ENCODE results near the gene NT5C1B. TPM values are rescaled to one million over a fixed set of nuclear protein-coding genes. Genes with fewer than 3 reads are reported as not detected.

Gene NT5C1B
- polyA plus RNA-seq, 1 donor, result 0.75 TPM

DNA sequence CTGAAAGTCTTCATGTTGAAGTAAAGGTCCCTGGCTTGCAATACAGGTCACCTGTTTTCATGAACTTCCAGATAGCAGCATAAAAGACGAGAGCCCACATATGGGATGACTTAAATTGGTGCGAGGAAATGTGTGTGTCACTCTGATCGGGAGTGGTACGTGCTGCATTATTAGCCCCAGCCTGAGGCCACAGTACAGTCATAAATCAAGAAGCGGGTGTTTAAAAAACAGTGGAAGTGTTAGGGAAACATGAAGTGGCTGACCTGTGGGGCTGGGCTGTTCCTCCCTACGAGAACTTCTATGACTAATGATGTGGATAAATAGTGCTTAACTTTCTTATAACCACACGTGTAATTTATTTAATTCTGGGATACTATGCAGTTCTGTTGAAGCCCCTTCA, 53.3 kb downstream of the NT5C1B start:
- no peaks in the 10 kb centered on the region for H3K9me3 ChIP-seq (ENCODE audit: control insufficient read depth, low read depth, low read length)
- no peak overlapping the region for H3K27ac ChIP-seq (ENCODE audit: low read length)
- no peaks in the 10 kb centered on the region for H3K36me3 ChIP-seq (ENCODE audit: control insufficient read depth, insufficient read depth, low read length)
- no peak overlapping the region for H3K4me3 ChIP-seq (ENCODE audit: low read length)
- 0% methylated on average over 1 of the region's 7 CpGs for WGBS (ENCODE audit: insufficient coverage, low lambda C conversion rate)
- peaks cover 14% of the 10 kb centered on the region for H3K4me1 ChIP-seq (ENCODE audit: control insufficient read depth, insufficient read depth, low read length)
- peak; percentile 38 to 76 for DNase-seq
- no peaks in the 10 kb centered on the region for H3K27me3 ChIP-seq (ENCODE audit: control insufficient read depth, insufficient read depth, low read length)

DNA sequence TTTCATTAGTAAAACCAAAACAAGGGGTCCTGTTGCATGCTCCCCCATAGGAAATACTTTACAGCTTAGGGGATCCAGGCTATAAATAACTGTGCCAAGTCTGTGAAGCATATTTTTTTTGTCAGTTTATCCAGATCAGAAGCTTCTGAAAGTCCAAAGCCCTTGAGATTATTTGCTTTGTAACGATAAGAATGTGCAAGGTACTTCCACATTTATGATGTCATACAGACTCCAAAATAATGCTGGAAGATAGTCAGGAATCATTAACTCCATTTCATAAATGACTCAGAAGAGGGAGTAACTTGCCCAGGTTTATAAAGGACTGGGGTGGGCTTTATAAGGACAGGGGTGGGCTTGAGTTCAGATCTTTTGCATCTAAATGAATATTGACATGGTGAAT, 58.2 kb downstream of the NT5C1B start:
- no peak overlapping the region for H3K4me3 ChIP-seq (ENCODE audit: low read length)
- no CpG with 5 or more reads among the region's 1 CpG for WGBS (ENCODE audit: insufficient coverage, low lambda C conversion rate)

DNA sequence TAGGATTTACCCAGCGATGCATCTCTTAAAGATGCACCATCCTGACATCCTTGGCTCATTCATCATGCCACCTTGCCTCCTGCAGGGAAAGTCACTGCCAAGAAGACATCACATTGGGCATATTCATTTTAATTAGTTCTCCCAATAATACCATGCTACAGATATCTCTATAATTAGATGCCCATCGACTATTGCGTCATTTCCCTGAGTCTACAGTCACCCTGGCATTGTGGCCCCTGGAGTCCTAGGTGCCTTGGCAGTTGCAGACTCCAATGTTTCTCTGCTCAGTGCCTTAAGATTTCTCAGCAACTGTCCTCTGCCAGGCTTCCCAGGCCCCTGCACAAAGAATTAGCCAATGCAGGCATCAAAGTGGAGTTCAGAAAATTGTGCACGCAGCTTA, 61.5 kb downstream of the NT5C1B start:
- Histone ChIP-seq H3K27ac (ENCODE audit: low read length) (no peak overlapping the region), H3K27me3 (ENCODE audit: control insufficient read depth, insufficient read depth, low read length) (no peaks in the 10 kb centered on the region), H3K36me3 (ENCODE audit: control insufficient read depth, insufficient read depth, low read length) (no peaks in the 10 kb centered on the region), H3K4me1 (ENCODE audit: control insufficient read depth, insufficient read depth, low read length) (peaks cover 12% of the 10 kb centered on the region), H3K9me3 (ENCODE audit: control insufficient read depth, low read depth, low read length) (no peaks in the 10 kb centered on the region), H3K4me3 (ENCODE audit: low read length) (no peak overlapping the region)
- no peak for DNase-seq
- WGBS (ENCODE audit: insufficient coverage, low lambda C conversion rate), result no CpG with 5 or more reads among the region's 4 CpGs

More for the DNA sequence above, 58.2 kb downstream of the NT5C1B start:
- Histone ChIP-seq H3K4me1 (ENCODE audit: control insufficient read depth, insufficient read depth, low read length) (peaks cover 17% of the 10 kb centered on the region), H3K9me3 (ENCODE audit: control insufficient read depth, low read depth, low read length) (no peaks in the 10 kb centered on the region), H3K27me3 (ENCODE audit: control insufficient read depth, insufficient read depth, low read length) (no peaks in the 10 kb centered on the region), H3K27ac (ENCODE audit: low read length) (no peak overlapping the region), H3K36me3 (ENCODE audit: control insufficient read depth, insufficient read depth, low read length) (no peaks in the 10 kb centered on the region)
- DNase-seq, result peak; percentile 33 to 64

DNA sequence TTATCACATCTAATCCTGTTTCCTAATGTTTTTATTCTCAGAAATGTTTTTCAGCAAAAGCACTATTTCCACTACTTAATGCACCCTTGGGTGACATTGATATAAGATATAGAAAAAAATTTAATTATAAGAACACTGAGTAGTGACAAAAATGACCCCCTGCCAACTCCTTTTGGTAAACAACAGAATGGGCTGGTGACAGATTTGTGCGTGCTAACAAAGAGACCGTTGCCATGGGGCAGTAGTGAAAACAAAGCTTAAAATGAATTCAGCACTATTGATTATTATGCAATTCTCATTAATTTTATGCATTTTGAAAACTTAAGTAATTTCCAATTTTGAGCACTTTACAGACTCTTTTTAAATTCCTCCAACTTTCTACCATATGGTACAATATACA, 62.0 kb downstream of the NT5C1B start:
- Histone ChIP-seq H3K27me3 (ENCODE audit: control insufficient read depth, insufficient read depth, low read length) (no peaks in the 10 kb centered on the region), H3K36me3 (ENCODE audit: control insufficient read depth, insufficient read depth, low read length) (no peaks in the 10 kb centered on the region), H3K4me1 (ENCODE audit: control insufficient read depth, insufficient read depth, low read length) (peaks cover 15% of the 10 kb centered on the region), H3K9me3 (ENCODE audit: control insufficient read depth, low read depth, low read length) (no peaks in the 10 kb centered on the region), H3K4me3 (ENCODE audit: low read length) (no peak overlapping the region), H3K27ac (ENCODE audit: low read length) (no peak overlapping the region)
- no peak for DNase-seq
- WGBS (ENCODE audit: insufficient coverage, low lambda C conversion rate), result no CpG with 5 or more reads among the region's 2 CpGs

DNA sequence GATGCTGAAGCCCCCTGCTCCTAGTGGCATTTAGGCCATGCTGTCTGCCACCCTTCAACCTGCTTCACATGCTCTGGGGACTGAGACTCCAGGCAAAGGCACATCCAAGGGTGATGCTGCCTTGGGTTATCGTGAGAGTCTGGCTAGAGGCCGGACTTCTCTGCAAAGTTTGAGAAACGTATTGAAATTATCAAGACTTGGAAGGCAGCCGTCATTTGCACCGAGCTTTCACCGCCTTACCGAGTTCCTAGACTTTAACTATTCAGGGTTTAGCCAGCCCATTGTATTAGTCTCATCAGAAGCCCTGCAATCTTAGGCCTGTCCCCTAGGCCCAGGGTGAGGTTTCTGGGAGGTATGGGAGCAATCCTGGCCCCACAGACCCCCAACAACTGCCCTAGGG, 62.9 kb downstream of the NT5C1B start:
- WGBS (ENCODE audit: insufficient coverage, low lambda C conversion rate), result no CpG with 5 or more reads among the region's 7 CpGs

DNA sequence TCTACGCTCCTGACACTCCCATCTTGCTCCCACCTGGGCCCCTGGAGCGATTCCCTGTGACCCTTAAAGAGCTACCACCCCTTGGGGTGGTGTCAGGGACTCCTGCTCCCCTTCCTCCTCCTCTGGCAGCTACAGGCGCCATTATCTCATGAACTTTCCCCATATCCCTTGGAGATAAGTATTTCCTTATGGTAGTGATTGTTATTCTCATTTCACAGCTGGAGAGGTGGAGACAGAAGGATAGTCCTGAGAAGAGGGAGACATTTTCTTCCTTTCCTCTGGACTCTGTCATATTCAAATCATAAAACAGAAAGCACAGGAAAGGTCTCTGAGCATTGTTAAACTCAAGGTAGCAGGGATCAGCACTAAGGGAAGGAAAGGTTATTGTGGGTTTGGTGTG, 63.5 kb downstream of the NT5C1B start:
- Histone ChIP-seq H3K36me3 (ENCODE audit: control insufficient read depth, insufficient read depth, low read length) (no peaks in the 10 kb centered on the region), H3K9me3 (ENCODE audit: control insufficient read depth, low read depth, low read length) (no peaks in the 10 kb centered on the region), H3K4me3 (ENCODE audit: low read length) (no peak overlapping the region), H3K27me3 (ENCODE audit: control insufficient read depth, insufficient read depth, low read length) (no peaks in the 10 kb centered on the region), H3K27ac (ENCODE audit: low read length) (no peak overlapping the region), H3K4me1 (ENCODE audit: control insufficient read depth, insufficient read depth, low read length) (peaks cover 18% of the 10 kb centered on the region)
- no CpG with 5 or more reads among the region's 3 CpGs for WGBS (ENCODE audit: insufficient coverage, low lambda C conversion rate)
- no peak for DNase-seq

More for the DNA sequence above, 62.9 kb downstream of the NT5C1B start:
- H3K4me3 ChIP-seq (ENCODE audit: low read length), result no peak overlapping the region
- no peaks in the 10 kb centered on the region for H3K36me3 ChIP-seq (ENCODE audit: control insufficient read depth, insufficient read depth, low read length)
- H3K27me3 ChIP-seq (ENCODE audit: control insufficient read depth, insufficient read depth, low read length), result no peaks in the 10 kb centered on the region
- peaks cover 18% of the 10 kb centered on the region for H3K4me1 ChIP-seq (ENCODE audit: control insufficient read depth, insufficient read depth, low read length)
- no peaks in the 10 kb centered on the region for H3K9me3 ChIP-seq (ENCODE audit: control insufficient read depth, low read depth, low read length)
- DNase-seq, result no peak
- H3K27ac ChIP-seq (ENCODE audit: low read length), result no peak overlapping the region

DNA sequence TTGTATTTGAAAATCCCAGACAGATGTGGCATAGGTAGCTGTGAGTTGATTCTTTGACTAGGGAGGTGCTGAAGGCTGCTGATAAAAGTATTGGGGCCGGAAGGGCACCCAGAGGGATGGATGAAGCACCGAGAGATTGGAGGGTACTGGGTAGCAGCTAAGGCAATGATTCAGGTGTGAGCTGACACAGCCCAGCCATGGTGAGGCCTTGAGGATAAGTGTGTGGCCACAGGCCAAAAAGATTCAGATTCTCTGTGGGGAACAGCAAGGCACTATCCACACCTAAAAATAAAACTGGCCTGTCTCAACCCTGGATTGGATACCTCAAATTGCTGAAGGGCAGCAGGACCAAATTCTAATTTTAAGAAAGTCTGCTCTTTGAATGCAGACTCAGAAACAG, 64.1 kb downstream of the NT5C1B start:
- no peak overlapping the region for H3K4me3 ChIP-seq (ENCODE audit: low read length)
- peaks cover 12% of the 10 kb centered on the region for H3K4me1 ChIP-seq (ENCODE audit: control insufficient read depth, insufficient read depth, low read length)
- no peak for DNase-seq
- WGBS (ENCODE audit: insufficient coverage, low lambda C conversion rate), result no CpG with 5 or more reads among the region's 2 CpGs
- no peaks in the 10 kb centered on the region for H3K36me3 ChIP-seq (ENCODE audit: control insufficient read depth, insufficient read depth, low read length)
- no peaks in the 10 kb centered on the region for H3K27me3 ChIP-seq (ENCODE audit: control insufficient read depth, insufficient read depth, low read length)
- no peaks in the 10 kb centered on the region for H3K9me3 ChIP-seq (ENCODE audit: control insufficient read depth, low read depth, low read length)
- H3K27ac ChIP-seq (ENCODE audit: low read length), result no peak overlapping the region

DNA sequence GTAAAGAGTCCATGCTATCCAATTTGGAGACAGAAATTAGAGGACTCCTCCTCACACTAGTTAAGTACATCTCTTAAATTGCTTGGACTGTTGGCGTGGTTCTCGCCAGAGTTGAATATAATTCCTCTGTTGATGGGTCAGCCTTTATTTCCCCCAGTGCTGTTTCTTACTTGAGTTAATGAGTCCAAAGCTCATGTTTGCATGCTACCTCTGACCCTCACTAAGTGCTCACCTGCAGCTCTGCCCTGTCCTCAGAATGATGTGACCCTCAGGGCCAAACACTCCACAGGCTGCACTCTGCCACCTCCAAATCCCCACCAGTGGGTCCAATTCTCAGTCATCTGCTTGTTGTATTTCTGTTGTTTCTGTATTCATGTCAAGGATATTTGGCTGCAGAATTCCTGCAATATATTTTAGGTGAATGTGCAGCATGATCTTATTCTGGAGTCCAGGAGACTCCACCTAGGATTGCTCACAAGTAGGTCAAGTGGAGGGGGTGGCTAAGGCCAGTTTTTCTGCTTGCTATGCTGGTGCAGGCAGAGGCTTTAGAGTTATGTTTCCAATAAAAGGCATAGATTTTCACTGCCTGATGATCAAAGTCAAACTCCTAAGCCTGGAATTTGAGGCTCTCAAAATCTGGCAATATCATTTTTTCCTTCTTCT, 66.8 kb downstream of the NT5C1B start:
- DNase-seq, result peak in 1 of 2 donors; percentile 48
- no peaks in the 10 kb centered on the region for H3K27me3 ChIP-seq (ENCODE audit: control insufficient read depth, insufficient read depth, low read length)
- H3K4me1 ChIP-seq (ENCODE audit: control insufficient read depth, insufficient read depth, low read length), result peaks cover 12% of the 10 kb centered on the region
- no peak overlapping the region for H3K4me3 ChIP-seq (ENCODE audit: low read length)
- H3K36me3 ChIP-seq (ENCODE audit: control insufficient read depth, insufficient read depth, low read length), result no peaks in the 10 kb centered on the region
- H3K9me3 ChIP-seq (ENCODE audit: control insufficient read depth, low read depth, low read length), result no peaks in the 10 kb centered on the region
- no peak overlapping the region for H3K27ac ChIP-seq (ENCODE audit: low read length)
- WGBS (ENCODE audit: insufficient coverage, low lambda C conversion rate), result no CpG with 5 or more reads among the region's 2 CpGs

DNA sequence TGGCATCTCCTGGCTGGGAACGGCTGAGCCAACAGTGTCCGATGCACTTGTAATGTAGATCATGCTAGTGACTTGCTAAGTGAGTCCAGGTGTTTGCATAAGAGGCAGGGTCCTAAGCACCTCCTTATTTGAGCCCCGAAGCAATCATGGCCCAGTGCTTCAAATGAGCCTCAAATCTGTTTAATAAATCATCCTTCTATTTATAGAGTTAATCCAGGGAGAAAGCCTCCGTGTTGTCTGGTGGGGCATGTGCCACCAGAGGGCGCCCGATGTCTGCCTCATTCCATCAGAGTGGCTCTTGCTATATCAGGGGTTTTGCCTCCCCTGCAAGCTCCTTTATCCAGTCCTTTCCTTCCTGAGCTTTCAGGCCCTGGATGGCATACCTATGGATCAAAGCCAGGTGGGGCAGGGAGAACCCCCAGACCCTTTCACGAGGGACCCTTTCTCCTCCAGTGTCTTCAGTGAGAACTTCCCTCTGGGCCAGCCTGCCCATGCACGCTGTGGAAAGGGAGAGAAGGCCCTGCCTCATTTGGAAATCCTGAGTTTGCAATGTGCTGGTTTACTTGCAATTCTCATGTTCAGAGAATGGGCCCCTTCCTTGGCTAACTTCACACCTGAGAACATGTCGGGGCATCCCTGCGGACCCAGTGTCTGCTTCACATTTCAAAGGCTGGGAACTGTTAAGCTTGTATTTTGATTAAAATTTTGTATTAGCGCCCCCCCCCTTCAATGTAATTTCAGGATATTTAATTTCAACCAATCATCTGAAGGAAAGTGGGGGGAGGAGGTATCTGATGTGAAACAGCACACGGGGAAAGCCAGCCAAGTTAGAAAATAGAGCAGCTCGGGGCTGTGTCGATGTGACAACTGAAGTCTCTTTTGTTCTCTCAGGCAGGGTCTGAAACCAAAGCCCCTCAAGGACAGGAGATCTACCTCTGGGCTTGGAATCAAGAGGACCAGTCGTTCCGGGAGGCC, 68.6 kb downstream of the NT5C1B start:
- Histone ChIP-seq H3K9me3 (ENCODE audit: control insufficient read depth, low read depth, low read length) (no peaks in the 10 kb centered on the region), H3K36me3 (ENCODE audit: control insufficient read depth, insufficient read depth, low read length) (no peaks in the 10 kb centered on the region), H3K27me3 (ENCODE audit: control insufficient read depth, insufficient read depth, low read length) (no peaks in the 10 kb centered on the region), H3K27ac (ENCODE audit: low read length) (no peak overlapping the region), H3K4me3 (ENCODE audit: low read length) (no peak overlapping the region), H3K4me1 (ENCODE audit: control insufficient read depth, insufficient read depth, low read length) (peaks cover 12% of the 10 kb centered on the region)
- no CpG with 5 or more reads among the region's 16 CpGs for WGBS (ENCODE audit: insufficient coverage, low lambda C conversion rate)
- DNase-seq, result peak; percentile 61 to 66

DNA sequence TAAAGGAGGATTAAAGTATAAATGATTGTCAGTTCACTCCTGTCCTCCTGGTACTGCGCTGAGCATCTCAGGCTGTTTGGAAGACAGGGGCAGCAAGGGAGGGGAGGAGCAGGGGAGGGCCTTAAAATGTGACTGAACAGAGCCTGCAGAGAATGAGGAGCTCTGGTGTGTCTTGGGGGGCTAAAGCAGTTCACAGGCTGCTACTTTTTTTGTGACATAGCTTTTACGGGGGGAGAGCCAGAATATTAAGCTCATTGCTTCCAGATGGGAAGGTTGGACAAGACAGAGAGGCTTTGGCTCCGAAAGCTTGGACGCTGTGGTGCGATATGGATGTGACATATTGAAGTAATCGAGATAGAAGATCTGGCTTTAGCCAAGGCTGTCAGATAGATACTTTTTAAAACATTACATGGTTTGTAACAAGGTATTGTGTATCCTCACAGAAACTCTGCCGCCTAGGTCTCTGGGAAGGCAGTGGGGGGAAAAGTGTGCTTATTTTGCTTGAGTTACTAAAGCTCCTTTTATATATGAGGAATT, 69.4 kb downstream of the NT5C1B start:
- no peak for DNase-seq
- Histone ChIP-seq H3K27ac (ENCODE audit: low read length) (no peak overlapping the region), H3K27me3 (ENCODE audit: control insufficient read depth, insufficient read depth, low read length) (no peaks in the 10 kb centered on the region), H3K4me1 (ENCODE audit: control insufficient read depth, insufficient read depth, low read length) (peaks cover 12% of the 10 kb centered on the region), H3K4me3 (ENCODE audit: low read length) (no peak overlapping the region), H3K9me3 (ENCODE audit: control insufficient read depth, low read depth, low read length) (no peaks in the 10 kb centered on the region), H3K36me3 (ENCODE audit: control insufficient read depth, insufficient read depth, low read length) (no peaks in the 10 kb centered on the region)
- WGBS (ENCODE audit: insufficient coverage, low lambda C conversion rate), result 0% methylated on average over 1 of the region's 7 CpGs
